GM15510 (cell line): ENCODE data around the gene MTMR6.

Experiments
- POLR2A ChIP-seq: IDR thresholded peaks from 3 replicates; pipeline ENCODE4 v1.6.1; 2011; ENCODE audit warnings: borderline replicate concordance; ENCODE audit not compliant: insufficient read length; ENCODE audit errors: extremely low read depth

The MTMR6 gene

GRCh38 chr13:25291691-25292090, 4.4 kb upstream of the MTMR6 start:
- no peak for TF ChIP-seq POLR2A

GRCh38 chr13:25288966-25289365, 1.7 kb upstream of the MTMR6 start:
- TF ChIP-seq POLR2A: no peak

GRCh38 chr13:25286308-25286968, 850 bp downstream of the MTMR6 start:
- TF ChIP-seq POLR2A: no peak

DNA sequence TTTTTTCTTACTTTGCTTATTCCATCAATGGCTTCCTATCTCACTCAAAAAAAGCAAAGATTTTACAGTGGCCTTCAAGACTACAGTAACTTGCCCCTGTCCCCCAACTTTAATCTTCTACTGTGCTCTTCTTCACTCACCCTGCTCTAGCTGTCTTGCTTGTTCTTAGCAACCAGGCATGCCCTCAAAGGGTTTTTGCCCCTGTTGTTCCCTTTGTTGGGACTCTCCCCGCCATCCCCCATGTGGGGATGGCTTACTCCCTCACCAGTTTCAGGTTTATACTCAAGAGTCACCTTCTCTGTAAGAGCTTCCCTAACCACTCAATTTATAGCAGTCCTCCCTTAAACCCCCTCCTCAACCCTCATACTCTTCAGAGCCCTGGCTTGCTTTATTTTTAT, 5.4 kb downstream of the MTMR6 start:
- TF ChIP-seq POLR2A: no peak

DNA sequence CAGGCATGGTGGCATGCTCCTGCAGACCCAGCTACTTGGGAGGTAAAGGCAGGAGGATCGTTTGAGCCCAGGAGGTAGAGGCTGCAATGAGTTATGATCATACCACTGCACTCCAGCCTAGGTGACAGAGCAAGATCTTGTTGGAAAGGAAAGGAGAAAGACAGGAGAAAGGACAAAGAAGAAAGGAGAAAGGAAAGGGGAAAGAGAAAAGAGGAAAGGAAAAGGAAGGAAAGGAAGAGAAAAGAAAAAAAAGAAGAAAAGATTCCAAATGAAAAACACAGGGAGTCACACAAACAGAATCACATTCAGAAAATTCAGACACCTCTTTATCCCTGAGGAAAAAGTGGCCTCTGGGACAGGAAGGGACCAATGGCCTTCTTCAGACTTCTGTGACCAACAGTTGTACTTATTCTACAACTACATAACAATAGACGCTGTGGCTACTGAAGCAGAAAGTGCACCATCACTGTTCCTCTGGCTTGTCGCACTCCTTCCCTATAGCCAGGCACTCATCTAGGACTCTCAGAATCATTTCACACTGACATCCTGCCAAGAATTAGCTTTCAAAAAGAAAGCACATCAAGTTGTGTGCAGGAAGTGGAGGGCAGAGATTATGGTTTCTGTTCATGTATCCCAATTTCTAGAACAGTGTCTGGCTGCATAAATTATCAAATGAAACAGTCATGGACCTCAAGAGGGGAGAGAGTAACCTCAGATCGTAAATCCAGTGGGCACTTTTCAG, 5.9 kb downstream of the MTMR6 start:
- no peak for TF ChIP-seq POLR2A

DNA sequence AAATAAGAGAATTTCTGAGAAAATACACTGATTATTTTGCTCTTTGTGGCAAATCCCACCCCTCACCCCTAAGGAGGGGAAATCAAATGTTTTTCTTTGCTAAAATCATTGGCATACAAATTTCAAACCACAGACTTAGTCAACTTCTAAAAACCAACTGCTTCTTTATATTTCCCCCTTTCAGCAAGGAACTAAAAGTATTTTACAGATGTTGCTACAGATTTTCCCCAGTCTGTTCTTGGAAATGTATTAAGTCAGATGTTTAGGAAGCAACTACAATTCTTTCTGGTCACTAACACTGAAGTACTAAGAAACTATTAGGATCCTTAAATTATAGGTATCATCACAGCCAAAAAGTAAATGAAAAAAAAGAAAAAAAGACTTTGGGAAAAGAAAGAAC, 6.9 kb downstream of the MTMR6 start:
- TF ChIP-seq POLR2A: no peak

DNA sequence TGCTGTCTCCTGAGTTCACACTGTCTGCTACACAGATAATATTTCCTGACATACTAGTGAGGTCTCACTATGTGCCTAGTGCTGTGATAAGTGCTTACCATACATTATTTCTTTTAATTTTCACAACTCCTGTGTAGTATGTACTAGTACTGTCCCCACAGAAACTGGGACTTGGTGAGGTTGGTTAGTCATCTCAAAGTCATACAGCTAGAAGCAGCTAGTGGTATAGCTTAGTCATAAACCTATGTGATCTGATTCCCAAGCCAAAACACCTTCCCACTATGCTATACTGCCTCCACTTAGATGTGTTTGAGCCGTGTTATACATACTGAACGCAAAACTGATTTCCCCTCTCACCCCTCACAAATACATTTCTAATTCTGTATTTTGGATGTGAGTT, 10.5 kb downstream of the MTMR6 start:
- no peak for TF ChIP-seq POLR2A

DNA sequence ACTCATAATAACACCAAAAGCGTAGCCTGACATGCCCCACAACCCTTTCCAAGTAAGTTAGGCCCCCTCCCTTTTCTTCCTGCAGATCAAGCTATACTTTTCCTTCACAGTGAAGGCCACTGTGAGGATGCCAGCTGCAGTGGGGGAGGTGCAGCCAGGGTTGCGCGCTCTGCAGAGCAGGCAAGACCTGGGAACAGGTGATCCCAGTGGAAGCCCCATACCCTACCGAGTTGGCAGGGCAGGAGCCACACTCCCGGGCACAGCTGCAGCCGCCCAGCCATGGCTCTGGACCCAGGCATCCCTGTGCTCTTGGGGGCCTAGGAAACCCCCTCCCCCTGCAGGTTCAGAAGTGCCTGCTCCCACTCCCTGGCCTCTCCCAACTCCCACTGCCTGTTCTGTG, 18.7 kb downstream of the MTMR6 start:
- no peak for TF ChIP-seq POLR2A

DNA sequence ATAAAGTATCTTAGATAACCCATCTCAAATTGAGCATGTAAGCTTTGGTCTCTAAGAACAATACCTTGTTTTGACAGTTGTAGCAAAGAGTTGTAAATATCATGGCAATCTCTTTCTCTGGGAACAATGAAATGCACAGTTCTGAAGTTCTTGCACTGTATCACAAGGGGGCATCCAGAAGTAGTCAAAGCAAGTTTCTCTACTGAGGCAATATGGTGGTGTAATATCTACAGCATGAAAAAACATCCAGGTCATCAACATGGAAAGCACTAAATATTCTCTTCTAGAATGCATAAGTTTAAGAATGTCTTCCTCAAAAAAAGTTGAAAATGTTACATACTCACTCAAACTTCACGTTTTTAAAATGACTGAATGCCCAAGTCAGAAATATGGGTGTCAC, 19.6 kb downstream of the MTMR6 start:
- no peak for TF ChIP-seq POLR2A

DNA sequence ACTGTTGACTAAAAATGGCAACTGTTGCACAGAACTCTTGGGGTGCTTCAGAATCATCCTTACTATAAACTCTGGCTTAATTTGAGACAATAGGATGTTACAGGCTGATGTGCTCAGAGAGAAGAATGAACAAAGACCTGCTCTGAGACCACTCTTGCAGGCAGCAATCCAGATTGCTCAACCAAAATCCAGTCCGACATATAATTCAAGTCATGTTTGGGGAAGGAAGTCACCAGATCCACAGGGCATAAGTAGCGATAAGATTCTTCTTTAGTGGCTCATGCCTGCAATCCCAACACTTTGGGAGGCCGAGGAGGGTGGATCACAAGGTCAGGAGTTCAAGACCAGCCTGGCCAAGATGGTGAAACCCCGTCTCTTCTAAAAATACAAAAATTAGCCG, 20.6 kb downstream of the MTMR6 start:
- TF ChIP-seq POLR2A: no peak

DNA sequence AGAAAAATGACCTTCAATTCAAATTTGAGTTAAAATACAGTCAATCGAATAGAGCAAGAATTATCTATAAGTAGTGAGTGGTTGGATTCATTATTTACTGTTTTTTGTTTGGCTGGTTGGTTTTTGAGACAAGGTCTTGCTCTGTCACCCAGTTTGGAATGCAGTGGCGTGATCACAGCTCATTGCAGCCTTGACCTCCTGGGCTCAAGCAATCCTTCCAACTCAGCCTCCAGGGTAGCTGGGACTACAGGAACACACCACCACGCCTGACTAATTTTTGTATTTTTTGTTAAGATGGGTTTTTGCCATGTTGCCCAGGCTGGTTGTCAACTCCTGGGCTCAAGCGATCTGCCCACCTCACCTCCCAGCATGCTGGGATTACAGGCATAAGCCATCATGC, 25.0 kb downstream of the MTMR6 start:
- no peak for TF ChIP-seq POLR2A

DNA sequence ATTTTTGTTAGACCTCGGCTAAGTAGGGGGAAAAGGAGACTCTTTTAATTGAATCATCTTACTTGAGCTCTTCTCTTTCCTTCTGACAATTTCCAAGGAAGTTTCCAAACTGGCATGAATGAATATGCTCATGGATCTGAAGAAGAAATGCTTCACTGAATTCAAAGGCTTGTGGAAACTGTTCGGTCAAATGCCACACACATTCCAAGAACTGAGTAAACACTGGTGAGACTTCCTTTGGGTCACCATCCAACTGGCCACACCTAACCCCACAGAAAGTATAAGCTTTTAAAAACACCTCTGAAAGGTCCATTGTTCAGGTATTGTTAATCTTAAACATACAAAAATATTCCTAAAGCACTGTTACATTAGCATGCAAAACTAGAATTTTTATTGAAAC, 33.6 kb downstream of the MTMR6 start:
- no peak for TF ChIP-seq POLR2A

- no peak for TF ChIP-seq POLR2A
These were observed 34.5 kb downstream of the MTMR6 start for GRCh38 chr13:25252752-25253151.

GRCh38 chr13:25252225-25252624, 35.1 kb downstream of the MTMR6 start:
- no peak for TF ChIP-seq POLR2A

- TF ChIP-seq POLR2A: no peak
These were observed 38.2 kb downstream of the MTMR6 start for GRCh38 chr13:25249001-25249543.

DNA sequence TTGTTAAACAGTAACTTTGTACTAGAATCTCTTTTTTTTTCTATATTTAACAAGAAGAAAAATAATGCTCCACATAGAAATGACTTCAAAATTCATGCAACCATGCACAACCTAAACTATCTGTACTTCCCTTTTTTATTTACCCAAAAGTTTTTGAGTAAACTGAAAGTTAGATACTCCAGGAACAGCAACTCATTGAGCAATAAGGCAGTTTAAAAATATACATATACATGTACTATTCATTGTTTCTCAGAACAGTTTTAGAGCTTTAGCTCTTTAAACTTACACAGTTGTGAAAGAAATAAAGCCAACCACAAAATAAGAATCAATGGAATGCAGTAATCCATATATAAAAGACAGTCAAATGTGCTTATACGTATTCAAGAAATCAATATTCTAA, 39.2 kb downstream of the MTMR6 start:
- no peak for TF ChIP-seq POLR2A
